AML-193 (cell line): ENCODE measurements around the gene ALCAM.
"Not testable (repeated sequence)": the region's sequence is repeated elsewhere in the genome, so short reads cannot be mapped to it uniquely, and the experiment has no call there.

ENCODE experiments used
- DNase-seq, 2 experiments: peaks; one replicate each; lab custom pipeline; 2025; lab: John Stamatoyannopoulos, UW

The ALCAM gene

GRCh38 chr3:105598042-105598796 is 231.5 kb downstream of the ALCAM start:
- no peak for DNase-seq

DNA sequence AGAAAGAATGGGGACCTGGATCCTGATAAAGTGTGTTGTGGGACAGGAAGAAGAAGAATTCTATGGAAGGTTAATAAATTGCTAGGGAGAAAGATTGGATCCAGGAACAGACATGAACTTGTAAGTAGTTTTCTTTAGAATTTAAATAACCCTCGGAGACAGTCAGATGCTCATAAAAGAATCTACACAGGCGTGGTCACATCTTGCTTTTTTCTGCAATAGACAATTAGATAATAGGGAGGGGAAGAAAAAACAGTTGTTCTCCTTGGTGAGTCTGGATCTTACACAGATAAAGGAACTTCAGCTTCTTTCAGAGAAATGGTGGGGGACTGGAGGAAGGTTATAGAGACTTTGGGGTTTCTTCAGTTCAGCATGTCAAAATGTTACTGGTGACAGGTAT is 232.6 kb downstream of the ALCAM start:
- DNase-seq: no peak

DNA sequence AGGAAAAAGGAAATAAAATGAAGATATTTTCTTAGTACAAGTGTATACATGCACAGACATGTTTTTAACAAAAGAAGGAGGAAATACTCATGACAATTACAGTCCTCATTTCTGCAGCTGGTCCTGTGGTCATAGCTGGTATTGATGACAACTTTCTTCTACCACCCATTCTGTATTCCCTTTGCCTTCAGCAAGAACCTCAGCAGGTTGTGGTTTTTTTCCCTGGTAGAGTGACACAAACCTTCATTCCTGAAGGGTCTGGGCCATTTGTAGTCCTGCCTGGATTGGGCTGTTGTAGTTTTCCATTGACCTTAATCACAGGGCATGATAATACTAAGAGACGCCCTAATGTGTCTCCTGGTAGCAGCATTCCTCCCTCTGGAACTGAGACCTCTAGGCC is 235.0 kb downstream of the ALCAM start:
- DNase-seq: not testable (repeated sequence)

DNA sequence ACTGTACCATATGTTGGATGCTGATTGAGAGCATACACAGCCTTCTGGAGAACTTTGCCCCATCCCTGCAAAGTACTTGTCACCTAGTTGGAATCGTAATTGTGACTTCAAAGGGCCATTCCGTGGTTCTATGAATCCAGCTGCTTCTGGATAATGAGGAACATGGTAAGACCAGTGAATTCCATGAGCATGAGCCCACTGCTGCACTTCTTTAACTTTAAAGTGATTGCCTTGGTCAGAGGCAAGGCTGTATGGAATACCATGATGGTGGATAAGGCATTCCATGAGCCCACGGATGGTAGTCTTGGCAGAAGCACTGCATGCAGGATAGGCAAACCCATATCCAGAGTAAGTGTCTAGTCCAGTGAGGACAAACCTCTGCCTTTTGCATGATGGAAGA is 235.6 kb downstream of the ALCAM start:
- DNase-seq: not testable (repeated sequence)

DNA sequence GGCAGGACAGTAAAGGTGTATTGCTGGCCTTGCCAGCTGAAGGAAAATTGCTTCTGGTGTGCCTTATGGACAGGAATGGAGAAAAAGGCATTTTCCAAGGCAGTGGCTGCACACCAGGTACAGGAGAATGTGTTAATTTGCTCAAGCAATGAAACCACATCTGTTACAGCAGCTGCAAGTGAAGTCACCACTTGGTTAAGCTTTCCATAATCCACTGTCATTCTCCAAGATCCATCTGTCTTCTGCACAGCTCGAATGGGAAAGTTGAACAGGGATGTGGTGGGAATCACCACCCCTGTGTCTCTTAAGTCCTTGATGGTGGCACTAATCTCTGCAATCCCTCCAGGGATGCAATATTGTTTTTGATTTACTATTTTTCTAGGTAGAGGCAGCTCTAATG is 236.8 kb downstream of the ALCAM start:
- not testable (repeated sequence) for DNase-seq

GRCh38 chr3:105606016-105606415 is 239.3 kb downstream of the ALCAM start:
- DNase-seq: no peak

DNA sequence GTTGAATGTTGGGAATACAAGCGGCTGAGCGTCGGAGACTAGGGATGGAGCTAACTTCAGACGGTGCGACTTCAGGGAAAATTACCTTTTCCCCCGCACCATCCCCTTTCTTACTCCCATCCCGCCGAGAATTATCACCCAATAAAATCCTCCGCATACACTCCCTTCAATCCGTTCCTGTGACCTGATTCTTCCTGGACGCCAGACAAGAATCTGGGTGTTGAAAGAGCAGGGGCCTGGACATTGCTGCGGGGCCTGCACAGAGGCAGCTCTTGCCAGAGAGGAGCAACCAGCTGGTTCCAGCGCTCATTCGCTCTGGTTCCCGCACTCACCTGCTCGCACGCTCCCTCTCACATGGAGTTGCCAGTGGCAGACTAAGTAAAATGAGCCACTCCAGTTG is 241.9 kb downstream of the ALCAM start:
- DNase-seq: no peak

DNA sequence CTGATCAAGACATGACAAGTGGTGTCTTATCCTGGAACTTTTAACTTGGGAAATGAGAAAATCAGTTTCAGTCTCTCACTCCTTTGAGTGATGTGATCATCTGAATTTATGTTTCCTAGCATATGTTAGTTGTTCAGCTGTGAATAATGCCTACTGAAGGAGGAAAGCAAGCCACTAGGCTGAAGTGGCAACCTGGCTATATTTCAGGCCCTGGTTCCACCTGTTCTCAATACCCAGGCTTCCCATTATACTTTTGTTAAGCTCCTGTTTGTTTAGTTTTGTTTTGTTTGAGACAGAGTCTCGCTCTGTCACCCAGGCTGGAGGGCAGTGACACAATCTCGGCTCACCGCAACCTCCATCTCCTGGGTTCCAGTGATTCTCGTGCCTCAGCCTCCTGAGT is 243.8 kb downstream of the ALCAM start:
- no peak for DNase-seq

- no peak for DNase-seq
These were observed 244.8 kb downstream of the ALCAM start for GRCh38 chr3:105611304-105612192.

DNA sequence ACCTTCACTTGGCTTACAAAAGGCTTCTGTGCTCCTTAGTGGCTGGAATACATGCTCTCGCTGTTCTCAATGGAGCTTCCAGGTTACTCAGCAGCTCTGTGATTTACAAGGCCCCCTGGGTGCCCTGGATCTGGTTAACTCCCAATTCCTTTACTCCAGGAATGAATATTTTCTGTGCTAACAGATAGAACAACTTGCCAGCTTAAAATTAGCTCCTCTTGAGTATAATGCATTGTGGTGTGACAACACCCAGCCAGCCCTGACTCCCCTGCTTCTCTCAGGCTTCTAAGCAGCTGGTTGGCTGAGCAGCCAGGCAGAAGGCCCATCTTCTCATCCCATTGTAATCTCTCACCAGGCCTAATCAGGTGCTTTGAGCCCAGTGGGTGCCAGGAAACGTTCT is 246.4 kb downstream of the ALCAM start:
- DNase-seq: no peak

- no peak for DNase-seq
These were observed 247.8 kb downstream of the ALCAM start for GRCh38 chr3:105614288-105615030.

GRCh38 chr3:105615814-105616213 is 249.1 kb downstream of the ALCAM start:
- DNase-seq: no peak

DNA sequence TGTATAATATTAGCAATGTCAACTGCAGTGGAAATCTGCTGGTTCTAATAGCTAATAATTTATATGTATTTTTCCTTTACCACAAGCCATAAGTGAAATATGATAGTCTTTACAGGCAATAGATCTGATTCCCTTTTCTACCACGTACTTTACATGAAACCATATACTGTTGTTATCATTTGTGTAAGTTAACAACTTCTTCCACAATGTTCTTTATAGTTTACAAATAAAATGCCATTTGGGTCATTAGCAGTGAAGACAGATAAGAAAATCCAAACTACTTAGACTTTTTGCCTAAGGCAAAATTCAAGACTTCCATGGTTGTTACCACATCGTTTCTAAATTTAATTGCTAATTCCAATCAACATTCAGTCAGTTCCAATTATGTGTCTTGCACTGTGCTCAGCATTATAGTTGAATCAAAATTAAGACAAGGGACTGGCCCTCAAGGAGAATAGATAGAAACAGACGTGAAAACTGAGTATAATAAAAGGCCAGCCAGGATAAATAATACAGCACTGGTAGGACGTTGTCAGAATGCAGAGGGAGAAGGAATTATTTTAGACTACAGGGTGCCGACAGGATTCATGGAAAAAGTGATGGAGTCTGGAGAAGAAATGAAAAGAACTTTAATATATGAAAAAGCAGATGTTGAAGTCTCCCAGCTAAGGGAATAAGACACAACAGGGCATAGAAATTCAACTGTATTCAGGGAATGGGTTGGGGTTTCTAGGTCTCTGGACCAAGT is 249.8 kb downstream of the ALCAM start:
- DNase-seq: no peak

DNA sequence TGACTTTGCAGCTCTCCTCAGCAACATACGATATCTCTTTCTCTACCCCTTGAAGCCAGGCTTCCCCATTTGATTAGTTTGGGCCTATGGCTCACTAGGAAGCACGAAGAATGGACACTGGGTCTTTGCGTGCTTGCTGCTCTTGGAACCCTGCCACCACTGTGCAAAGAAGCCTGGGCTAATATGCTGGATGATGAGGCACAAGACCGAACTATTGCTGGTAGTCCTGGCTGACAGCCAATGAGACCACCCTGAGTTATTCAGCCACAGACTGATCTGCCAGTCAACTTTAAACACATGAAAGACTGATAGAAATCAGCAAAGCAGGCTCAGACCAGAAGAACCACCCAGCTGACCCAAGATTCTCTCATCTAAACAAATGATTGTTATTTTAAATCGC is 251.8 kb downstream of the ALCAM start:
- DNase-seq: no peak

DNA sequence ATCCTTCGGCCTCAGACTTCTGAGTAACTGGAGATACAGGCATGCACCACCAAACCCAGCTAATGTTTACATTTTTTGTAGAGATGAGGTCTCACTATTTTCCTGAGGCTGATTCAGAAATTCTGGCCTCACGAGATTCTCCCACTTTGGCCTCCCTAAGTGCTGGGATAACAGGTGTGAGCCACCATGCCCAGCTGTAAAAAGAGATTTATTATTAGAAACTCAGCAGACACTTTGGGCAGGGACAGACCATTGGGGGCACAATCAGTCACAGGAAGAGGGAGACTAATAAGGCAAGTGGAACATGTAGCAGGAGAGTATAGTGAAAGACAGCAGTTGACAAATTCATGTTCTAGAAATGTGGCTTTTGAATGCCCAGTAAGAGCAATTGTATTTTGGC is 252.9 kb downstream of the ALCAM start:
- DNase-seq: no peak

GRCh38 chr3:105620236-105620635 is 253.5 kb downstream of the ALCAM start:
- DNase-seq: no peak

DNA sequence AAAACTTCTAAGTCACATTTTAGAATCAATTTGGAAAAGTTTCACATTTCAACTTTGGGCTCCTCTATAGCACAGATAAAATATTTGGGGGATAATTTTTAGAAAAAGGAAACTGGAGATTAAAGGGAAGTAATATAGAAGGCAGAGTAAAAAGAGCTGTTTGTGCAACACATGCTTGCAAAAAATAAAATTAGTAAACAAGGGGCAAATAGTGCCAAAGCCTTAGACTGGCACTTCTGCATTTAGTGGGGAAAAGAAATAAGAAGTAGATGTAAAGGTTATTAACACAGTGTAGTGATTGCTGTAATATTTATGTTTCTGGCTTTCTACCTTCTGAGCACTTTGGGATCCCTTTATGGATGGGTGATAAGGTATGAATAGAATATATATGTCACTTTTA is 255.5 kb downstream of the ALCAM start:
- no peak for DNase-seq
